Measurements from ENCODE around the gene EFNB1. TPM values are rescaled to one million over a fixed set of nuclear protein-coding genes. Genes with fewer than 3 reads are reported as not detected.
A peak's percentile ranks its signal among the peaks of the same experiment; 100 is the strongest.

The EFNB1 gene
- total RNA-seq, 1 donor from 2014 or later = 23.3 TPM

GRCh38 chrX:68848189-68848940 is 19.5 kb downstream of the EFNB1 start:
- no peaks in the 10 kb centered on the region for H3K79me2 ChIP-seq (ENCODE audit: insufficient read depth, low read length)
- no peak overlapping the region for H3K4me3 ChIP-seq (ENCODE audit: insufficient read depth, low read depth, low read length)
- H3K4me2 ChIP-seq (ENCODE audit: low read length) = no peak overlapping the region
- no peak overlapping the region for H3K27ac Mint-ChIP-seq (ENCODE audit: unreplicated experiment)
- H3K9me3 Mint-ChIP-seq (ENCODE audit: unreplicated experiment) = no peaks in the 10 kb centered on the region
- TF ChIP-seq, protein P1, sequence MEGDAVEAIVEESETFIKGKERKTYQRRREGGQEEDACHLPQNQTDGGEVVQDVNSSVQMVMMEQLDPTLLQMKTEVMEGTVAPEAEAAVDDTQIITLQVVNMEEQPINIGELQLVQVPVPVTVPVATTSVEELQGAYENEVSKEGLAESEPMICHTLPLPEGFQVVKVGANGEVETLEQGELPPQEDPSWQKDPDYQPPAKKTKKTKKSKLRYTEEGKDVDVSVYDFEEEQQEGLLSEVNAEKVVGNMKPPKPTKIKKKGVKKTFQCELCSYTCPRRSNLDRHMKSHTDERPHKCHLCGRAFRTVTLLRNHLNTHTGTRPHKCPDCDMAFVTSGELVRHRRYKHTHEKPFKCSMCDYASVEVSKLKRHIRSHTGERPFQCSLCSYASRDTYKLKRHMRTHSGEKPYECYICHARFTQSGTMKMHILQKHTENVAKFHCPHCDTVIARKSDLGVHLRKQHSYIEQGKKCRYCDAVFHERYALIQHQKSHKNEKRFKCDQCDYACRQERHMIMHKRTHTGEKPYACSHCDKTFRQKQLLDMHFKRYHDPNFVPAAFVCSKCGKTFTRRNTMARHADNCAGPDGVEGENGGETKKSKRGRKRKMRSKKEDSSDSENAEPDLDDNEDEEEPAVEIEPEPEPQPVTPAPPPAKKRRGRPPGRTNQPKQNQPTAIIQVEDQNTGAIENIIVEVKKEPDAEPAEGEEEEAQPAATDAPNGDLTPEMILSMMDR (IDR thresholded peaks at IDR 0.05; ENCODE audit: insufficient read depth, low read depth, low read length) = no peak
- no peak for TF ChIP-seq EZH2 (IDR thresholded peaks at IDR 0.05; ENCODE audit: insufficient read depth, low read length)
- H3K9me3 ChIP-seq (ENCODE audit: insufficient read depth, low read depth, low read length) = no peaks in the 10 kb centered on the region
- peaks cover 6% of the 10 kb centered on the region for H3K27me3 Mint-ChIP-seq (ENCODE audit: low read depth, unreplicated experiment)
- H3K4me1 Mint-ChIP-seq (ENCODE audit: low read depth, unreplicated experiment) = peaks cover 5% of the 10 kb centered on the region
- no peak overlapping the region for H3K27ac ChIP-seq (ENCODE audit: low read depth, low read length)
- H3K4me3 Mint-ChIP-seq (ENCODE audit: unreplicated experiment) = no peak overlapping the region
- peaks cover 4% of the 10 kb centered on the region for H4K20me1 ChIP-seq (ENCODE audit: insufficient read depth, low read length)
- DNase-seq (ENCODE audit: low read depth) (no peak), FAIRE-seq (peak; percentile 64)
- no peak overlapping the region for H2AFZ ChIP-seq (ENCODE audit: low read depth, low read length)
- no peak overlapping the region for H3K9ac ChIP-seq (ENCODE audit: low read length)
- no peaks in the 10 kb centered on the region for H3K27me3 ChIP-seq (ENCODE audit: insufficient read depth, low read length)
- no peaks in the 10 kb centered on the region for H3K36me3 Mint-ChIP-seq (ENCODE audit: low read depth, unreplicated experiment)
- peaks cover 4% of the 10 kb centered on the region for H3K4me1 ChIP-seq (ENCODE audit: insufficient read depth, low read length)
- H3K36me3 ChIP-seq (ENCODE audit: insufficient read depth, low read length) = no peaks in the 10 kb centered on the region

- no peak for FAIRE-seq
- TF ChIP-seq EZH2 (IDR thresholded peaks at IDR 0.05; ENCODE audit: insufficient read depth, low read length) = no peak
- TF ChIP-seq, protein P1 (IDR thresholded peaks at IDR 0.05; ENCODE audit: insufficient read depth, low read depth, low read length) = no peak
- peaks cover 4% of the 10 kb centered on the region for H3K4me1 ChIP-seq (ENCODE audit: insufficient read depth, low read length)
- no peak overlapping the region for H3K4me3 Mint-ChIP-seq (ENCODE audit: unreplicated experiment)
- H3K27me3 Mint-ChIP-seq (ENCODE audit: low read depth, unreplicated experiment) = peaks cover 12% of the 10 kb centered on the region
- no peak overlapping the region for H3K4me3 ChIP-seq (ENCODE audit: insufficient read depth, low read depth, low read length)
- H4K20me1 ChIP-seq (ENCODE audit: insufficient read depth, low read length) = no peaks in the 10 kb centered on the region
- no peaks in the 10 kb centered on the region for H3K79me2 ChIP-seq (ENCODE audit: insufficient read depth, low read length)
- H3K27ac ChIP-seq (ENCODE audit: low read depth, low read length) = no peak overlapping the region
- H3K36me3 ChIP-seq (ENCODE audit: insufficient read depth, low read length) = no peaks in the 10 kb centered on the region
- H3K27me3 ChIP-seq (ENCODE audit: insufficient read depth, low read length) = no peaks in the 10 kb centered on the region
- H3K9me3 ChIP-seq (ENCODE audit: insufficient read depth, low read depth, low read length) = no peaks in the 10 kb centered on the region
- H3K9me3 Mint-ChIP-seq (ENCODE audit: unreplicated experiment) = no peaks in the 10 kb centered on the region
- DNase-seq (ENCODE audit: low read depth) = no peak
- H3K4me2 ChIP-seq (ENCODE audit: low read length) = no peak overlapping the region
- no peaks in the 10 kb centered on the region for H3K36me3 Mint-ChIP-seq (ENCODE audit: low read depth, unreplicated experiment)
- no peak overlapping the region for H2AFZ ChIP-seq (ENCODE audit: low read depth, low read length)
- H3K4me1 Mint-ChIP-seq (ENCODE audit: low read depth, unreplicated experiment) = peaks cover 5% of the 10 kb centered on the region
- H3K9ac ChIP-seq (ENCODE audit: low read length) = no peak overlapping the region
- no peak overlapping the region for H3K27ac Mint-ChIP-seq (ENCODE audit: unreplicated experiment)
These were observed 22.3 kb downstream of the EFNB1 start for GRCh38 chrX:68851082-68851481.

DNA sequence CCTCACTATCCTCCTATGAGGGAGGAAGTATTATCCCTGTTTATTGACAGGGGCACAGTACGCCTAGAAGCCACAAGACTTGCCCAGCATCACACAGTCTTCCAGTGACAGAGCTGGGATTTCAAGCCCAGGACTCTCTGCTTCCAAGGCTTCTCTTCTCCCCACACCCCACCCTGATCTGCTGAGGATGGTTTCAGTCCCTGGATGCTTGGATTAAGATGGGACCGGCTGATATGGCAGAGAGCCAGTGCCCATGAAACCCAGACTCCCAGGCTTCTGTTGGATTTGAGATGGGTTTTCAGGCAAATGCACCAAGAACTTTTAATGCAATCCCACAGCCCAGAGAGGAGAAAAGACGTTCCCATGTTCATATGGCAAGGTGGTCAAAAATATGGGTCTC is 23.2 kb downstream of the EFNB1 start:
- no peak overlapping the region for H2AFZ ChIP-seq (ENCODE audit: low read depth, low read length)
- no peak overlapping the region for H3K27ac ChIP-seq (ENCODE audit: low read depth, low read length)
- H3K36me3 ChIP-seq (ENCODE audit: insufficient read depth, low read length) = no peaks in the 10 kb centered on the region
- DNase-seq (ENCODE audit: low read depth) (no peak), FAIRE-seq (no peak)
- no peak overlapping the region for H3K4me3 Mint-ChIP-seq (ENCODE audit: unreplicated experiment)
- no peaks in the 10 kb centered on the region for H3K79me2 ChIP-seq (ENCODE audit: insufficient read depth, low read length)
- H3K9me3 Mint-ChIP-seq (ENCODE audit: unreplicated experiment) = no peaks in the 10 kb centered on the region
- H3K27me3 Mint-ChIP-seq (ENCODE audit: low read depth, unreplicated experiment) = peaks cover 19% of the 10 kb centered on the region
- H3K9me3 ChIP-seq (ENCODE audit: insufficient read depth, low read depth, low read length) = no peaks in the 10 kb centered on the region
- H3K4me3 ChIP-seq (ENCODE audit: insufficient read depth, low read depth, low read length) = no peak overlapping the region
- no peaks in the 10 kb centered on the region for H3K36me3 Mint-ChIP-seq (ENCODE audit: low read depth, unreplicated experiment)
- H3K27me3 ChIP-seq (ENCODE audit: insufficient read depth, low read length) = no peaks in the 10 kb centered on the region
- no peak overlapping the region for H3K27ac Mint-ChIP-seq (ENCODE audit: unreplicated experiment)
- TF ChIP-seq, protein P1 (IDR thresholded peaks at IDR 0.05; ENCODE audit: insufficient read depth, low read depth, low read length) = no peak
- TF ChIP-seq EZH2 (IDR thresholded peaks at IDR 0.05; ENCODE audit: insufficient read depth, low read length) = no peak
- H3K4me2 ChIP-seq (ENCODE audit: low read length) = no peak overlapping the region
- no peaks in the 10 kb centered on the region for H3K4me1 ChIP-seq (ENCODE audit: insufficient read depth, low read length)
- H3K9ac ChIP-seq (ENCODE audit: low read length) = no peak overlapping the region
- H4K20me1 ChIP-seq (ENCODE audit: insufficient read depth, low read length) = no peaks in the 10 kb centered on the region
- no peaks in the 10 kb centered on the region for H3K4me1 Mint-ChIP-seq (ENCODE audit: low read depth, unreplicated experiment)

All from astrocyte (in vitro differentiated cells and primary cell).